A549 treated with ZK216348 at 1 μM for 4 hours (cell line): ENCODE results near the gene SHLD2. TPM values are rescaled to one million over a fixed set of nuclear protein-coding genes. Genes with fewer than 3 reads are reported as not detected.

Experiments used
- total RNA-seq: library from RNA; stranded (reverse); fragments of 200-300 nt; extraction: Qiagen RNA extraction; gene quantifications from 5 replicates; pipeline ENCODE4 v1.2.3, GENCODE V29; 2022; ENCODE audit warnings: low read depth

The SHLD2 gene
- total RNA-seq = 18.3 to 30.6 TPM (median 23.9 TPM) in 5 replicates

GRCh38 chr10:87094373-87095235, at the start of gene SHLD2, which contains the start of gene GLUD1:
SHLD2 (plus strand) TSS chr10:87095206; CDS start chr10:87151355, 56,149 bp downstream.
GLUD1 (minus strand) TSS chr10:87094843; CDS start chr10:87094769, 74 bp downstream.

GRCh38 chr10:87225148-87225547, 130.1 kb downstream of the SHLD2 start, which contains the start of gene NUTM2A:
NUTM2A (plus strand) TSS chr10:87225448; CDS start chr10:87225831, 383 bp downstream.

Other genes with a start within 250 kb of the SHLD2 start
- 0.57 to 1.4 TPM (median 1.0 TPM) in 5 replicates for gene MMRN2, start 137.6 kb upstream of the SHLD2 start, total RNA-seq
- gene SNCG, start 136.6 kb upstream of the SHLD2 start, total RNA-seq = 11.6 to 19.1 TPM (median 15.3 TPM) in 5 replicates
- not detected in 5 replicates for gene ADIRF, start 126.7 kb upstream of the SHLD2 start, total RNA-seq
- gene FAM25A, start 74.9 kb upstream of the SHLD2 start, total RNA-seq = not detected in 5 replicates
- gene GLUD1, start 363 bp upstream of the SHLD2 start, total RNA-seq = 83.4 to 103 TPM (median 97.6 TPM) in 5 replicates
- gene NUTM2A, start 130.2 kb downstream of the SHLD2 start, total RNA-seq = 0.05 to 0.13 TPM (median 0.09 TPM) in 4 of 5 replicates, not detected in the other